GM13977 (cell line): ENCODE results near the gene NCF2.

Experiments used
- DNase-seq: peaks from one replicate; pipeline ENCODE4 v3.0.0; 2012; ENCODE audit warnings: low spot score
- in situ Hi-C: fragments of 300-500 bp; cut with MboI; formaldehyde crosslinking; loops from one replicate; pipeline ENCODE4 v1.12.0; 2022; ENCODE audit warnings: low sequenced_read_pairs, low pct_unique_long_range_greater_than_20kb, mixed read lengths, inconsistent platforms; ENCODE audit not compliant: unreplicated experiment
- TF ChIP-seq, protein P1 (sequence below): IDR thresholded peaks from 2 replicates; pipeline ENCODE4 v1.5.1; 2012; ENCODE audit warnings: mild to moderate bottlenecking, control low read depth; ENCODE audit not compliant: insufficient read depth; ENCODE audit errors: extremely low read depth, missing control alignments

The NCF2 gene

DNA sequence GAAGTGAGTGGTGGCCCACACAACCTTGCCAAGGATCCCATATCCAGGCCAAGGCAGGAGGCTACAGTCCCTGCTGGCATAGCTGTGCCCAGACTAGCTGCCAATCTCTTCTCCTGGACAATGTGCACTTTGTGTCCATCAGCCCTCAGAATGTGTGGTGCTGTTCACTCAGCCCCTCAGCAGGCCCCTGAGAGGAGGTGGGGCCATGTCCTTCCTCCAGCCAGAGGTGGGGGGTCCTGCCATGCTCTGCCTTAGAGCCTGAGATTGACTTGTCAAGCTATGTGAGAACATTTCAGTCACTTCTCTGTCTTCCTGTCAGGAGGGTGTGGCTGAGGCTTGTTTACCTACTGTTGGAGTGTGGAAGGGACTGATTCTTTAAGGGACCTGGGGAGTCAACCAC lies 1.4 kb downstream of the NCF2 start:
- DNase-seq: no peak
- in situ Hi-C loops: no loop called here
- TF ChIP-seq, protein P1, sequence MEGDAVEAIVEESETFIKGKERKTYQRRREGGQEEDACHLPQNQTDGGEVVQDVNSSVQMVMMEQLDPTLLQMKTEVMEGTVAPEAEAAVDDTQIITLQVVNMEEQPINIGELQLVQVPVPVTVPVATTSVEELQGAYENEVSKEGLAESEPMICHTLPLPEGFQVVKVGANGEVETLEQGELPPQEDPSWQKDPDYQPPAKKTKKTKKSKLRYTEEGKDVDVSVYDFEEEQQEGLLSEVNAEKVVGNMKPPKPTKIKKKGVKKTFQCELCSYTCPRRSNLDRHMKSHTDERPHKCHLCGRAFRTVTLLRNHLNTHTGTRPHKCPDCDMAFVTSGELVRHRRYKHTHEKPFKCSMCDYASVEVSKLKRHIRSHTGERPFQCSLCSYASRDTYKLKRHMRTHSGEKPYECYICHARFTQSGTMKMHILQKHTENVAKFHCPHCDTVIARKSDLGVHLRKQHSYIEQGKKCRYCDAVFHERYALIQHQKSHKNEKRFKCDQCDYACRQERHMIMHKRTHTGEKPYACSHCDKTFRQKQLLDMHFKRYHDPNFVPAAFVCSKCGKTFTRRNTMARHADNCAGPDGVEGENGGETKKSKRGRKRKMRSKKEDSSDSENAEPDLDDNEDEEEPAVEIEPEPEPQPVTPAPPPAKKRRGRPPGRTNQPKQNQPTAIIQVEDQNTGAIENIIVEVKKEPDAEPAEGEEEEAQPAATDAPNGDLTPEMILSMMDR: no peak

- in situ Hi-C loops: no loop called here
- TF ChIP-seq, protein P1: no peak
- DNase-seq: no peak
Measured at GRCh38 chr1:183586926-183587325, 3.3 kb downstream of the NCF2 start.

- no peak for DNase-seq
- in situ Hi-C loops: no loop called here
- TF ChIP-seq, protein P1: no peak
Measured at GRCh38 chr1:183586455-183586854, 3.8 kb downstream of the NCF2 start.

DNA sequence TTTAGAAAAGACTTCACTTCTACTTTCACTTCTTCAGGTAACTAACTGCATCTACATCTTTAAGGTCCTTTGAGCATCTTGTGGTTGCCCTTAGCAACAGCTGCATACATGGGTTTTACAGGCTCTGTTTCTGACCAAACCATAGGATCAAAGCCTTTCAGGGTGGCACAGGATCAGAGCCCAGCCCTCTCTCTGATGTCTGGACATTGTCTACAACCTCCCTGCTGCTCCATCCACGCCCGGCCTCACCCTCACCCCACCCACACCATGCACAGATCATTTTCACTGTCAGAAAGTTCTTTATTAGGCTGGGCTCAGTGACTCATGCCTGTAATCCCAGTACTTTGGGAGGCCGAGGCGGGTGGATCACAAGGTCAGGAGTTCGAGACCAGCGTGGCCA lies 5.2 kb downstream of the NCF2 start:
- no peak for DNase-seq
- in situ Hi-C loops: no loop called here
- TF ChIP-seq, protein P1: no peak

GRCh38 chr1:183584147-183584546 lies 6.1 kb downstream of the NCF2 start:
- no peak for DNase-seq
- in situ Hi-C loops: no loop called here
- TF ChIP-seq, protein P1: no peak

DNA sequence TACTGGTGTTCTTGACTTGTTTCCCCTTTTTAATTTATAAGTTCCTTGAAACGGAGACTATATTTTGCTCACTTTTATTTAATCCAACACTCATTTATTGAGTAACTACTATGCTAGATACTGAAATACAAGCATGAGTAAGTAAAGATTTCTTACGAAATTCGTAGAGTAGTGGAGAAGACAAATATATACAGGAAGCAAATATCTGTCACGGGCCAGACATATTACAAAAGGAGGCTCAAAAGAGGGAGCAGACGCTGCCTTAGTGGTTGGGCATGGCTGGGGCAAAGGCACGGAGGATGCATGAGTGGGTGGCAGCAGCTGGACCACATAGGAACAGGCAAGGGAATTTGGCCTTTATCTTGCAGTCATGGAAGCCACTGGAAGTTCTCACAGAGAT lies 6.8 kb downstream of the NCF2 start:
- in situ Hi-C loops: no loop called here
- TF ChIP-seq, protein P1: no peak
- DNase-seq: no peak
